Fibroblast of skin of abdomen (primary cell): Measurements from ENCODE around the gene ATOH8.

ENCODE experiments used
- DNase-seq: peaks from one replicate; pipeline ENCODE4 v3.0.0-alpha.2; 2013

ATOH8 gene

GRCh38 chr2:85737481-85737880 lies 16.3 kb upstream of the ATOH8 start:
- peak; percentile 85 for DNase-seq

GRCh38 chr2:85737961-85738360 lies 15.8 kb upstream of the ATOH8 start:
- no peak for DNase-seq

GRCh38 chr2:85740193-85740592 lies 13.6 kb upstream of the ATOH8 start:
- no peak for DNase-seq

GRCh38 chr2:85741211-85741832 lies 12.5 kb upstream of the ATOH8 start:
- DNase-seq, result no peak

- peak; percentile 88 for DNase-seq
These were observed 11.8 kb upstream of the ATOH8 start for GRCh38 chr2:85741833-85742455.

- DNase-seq, result peak; percentile 52
These were observed 10.3 kb upstream of the ATOH8 start for GRCh38 chr2:85743304-85743978.

- no peak for DNase-seq
These were observed 9.7 kb upstream of the ATOH8 start for GRCh38 chr2:85744055-85744454.

- DNase-seq, result peak; percentile 95
These were observed 8.8 kb upstream of the ATOH8 start for GRCh38 chr2:85744741-85745601.

GRCh38 chr2:85745619-85746018 lies 8.2 kb upstream of the ATOH8 start:
- DNase-seq, result no peak

- no peak for DNase-seq
These were observed 7.3 kb upstream of the ATOH8 start for GRCh38 chr2:85746321-85747004.

GRCh38 chr2:85747441-85747840 lies 6.3 kb upstream of the ATOH8 start:
- DNase-seq, result no peak

GRCh38 chr2:85748039-85748734 lies 5.6 kb upstream of the ATOH8 start:
- DNase-seq, result no peak

- DNase-seq, result no peak
These were observed 4.6 kb upstream of the ATOH8 start for GRCh38 chr2:85748985-85749875.

- peak; percentile 52 for DNase-seq
These were observed 2.9 kb upstream of the ATOH8 start for GRCh38 chr2:85750587-85751575.

- no peak for DNase-seq
These were observed 2.2 kb upstream of the ATOH8 start for GRCh38 chr2:85751627-85752026.

GRCh38 chr2:85753035-85753524 lies 711 bp upstream of the ATOH8 start:
- DNase-seq, result no peak

- peak; percentile 60 for DNase-seq
These were observed 713 bp downstream of the ATOH8 start for GRCh38 chr2:85754313-85755095.
